ENCODE data around the gene SIRT3.
A peak's percentile ranks its signal among the peaks of the same experiment; 100 is the strongest.

Gene SIRT3

GRCh38 chr11:213111-213510 is 23.0 kb downstream of the SIRT3 start:
- DNase-seq = no peak

DNA sequence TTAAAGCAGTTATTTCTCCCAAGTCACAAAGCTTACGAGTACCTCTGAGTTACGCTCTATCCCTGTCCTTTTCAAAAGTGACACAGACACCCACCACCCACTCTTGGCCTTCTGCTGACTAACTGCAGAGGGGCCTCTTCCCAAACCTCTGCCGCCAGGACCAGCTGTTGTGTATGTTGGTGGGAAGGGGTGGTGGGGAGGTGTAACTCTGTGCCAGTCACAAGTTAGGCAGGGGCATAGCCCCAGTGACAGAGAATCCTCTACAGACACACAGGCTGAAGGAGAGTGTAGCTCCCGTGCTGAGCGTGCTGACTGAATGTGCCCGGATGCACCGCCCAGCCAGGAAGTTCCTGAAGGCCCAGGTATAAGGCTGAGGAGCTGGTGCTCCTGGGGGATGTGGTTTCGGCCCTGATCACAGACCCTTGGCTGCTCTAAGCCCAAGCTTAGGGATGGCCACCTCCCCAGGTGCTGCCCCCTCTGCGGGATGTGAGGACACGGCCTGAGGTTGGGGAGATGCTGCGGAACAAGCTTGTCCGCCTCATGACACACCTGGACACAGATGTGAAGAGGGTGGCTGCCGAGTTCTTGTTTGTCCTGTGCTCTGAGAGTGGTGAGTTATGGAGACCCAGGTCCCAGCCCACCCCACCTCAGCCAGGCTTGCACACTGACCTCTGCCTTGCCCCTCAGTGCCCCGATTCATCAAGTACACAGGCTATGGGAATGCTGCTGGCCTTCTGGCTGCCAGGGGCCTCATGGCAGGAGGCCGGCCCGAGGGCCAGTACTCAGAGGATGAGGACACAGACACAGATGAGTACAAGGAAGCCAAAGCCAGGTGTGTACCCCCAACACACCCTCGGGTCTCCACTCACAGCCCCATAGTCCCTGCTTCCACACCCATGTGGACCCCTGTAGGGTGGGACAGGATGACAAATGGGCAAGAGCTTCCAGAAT is 23.7 kb downstream of the SIRT3 start:
- no peak for DNase-seq

DNA sequence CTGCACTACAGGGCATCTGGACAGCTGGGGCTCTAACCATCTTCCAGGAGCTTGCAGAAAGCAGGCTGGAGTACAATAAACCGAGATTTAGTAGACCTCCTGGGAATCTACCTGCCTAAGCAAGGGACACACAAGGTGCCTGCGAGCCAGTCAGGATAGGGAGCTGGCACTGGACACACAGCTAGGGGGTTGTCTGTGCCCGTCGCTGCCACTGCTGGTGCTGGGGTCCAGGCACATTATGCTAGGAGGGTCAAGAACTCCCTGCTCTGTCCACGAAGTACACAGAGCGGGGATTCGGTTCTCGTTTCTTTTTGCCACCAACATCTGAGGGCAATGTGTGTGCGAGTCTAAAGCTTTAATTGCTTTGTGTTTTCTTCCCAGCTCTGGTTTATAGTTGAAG is 24.4 kb downstream of the SIRT3 start:
- no peak for DNase-seq

DNA sequence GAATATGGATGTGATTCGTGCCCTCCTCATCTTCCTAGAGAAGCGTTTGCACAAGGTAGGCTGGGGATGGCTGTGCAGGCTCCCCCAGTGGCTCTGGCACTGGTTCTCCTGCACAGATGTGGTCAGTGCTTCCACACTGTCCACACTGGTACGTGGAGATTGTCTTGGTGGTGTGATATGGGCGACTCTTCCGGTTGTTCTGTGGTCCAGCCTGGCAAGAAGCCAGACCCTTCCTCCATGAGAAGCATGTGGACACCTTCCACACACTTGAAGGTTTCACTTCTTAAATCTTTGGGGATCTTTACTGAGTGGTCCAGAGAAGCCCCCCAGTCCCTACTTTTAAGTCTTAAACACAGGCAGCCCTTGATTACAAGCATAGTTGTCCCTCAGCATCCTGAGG is 24.8 kb downstream of the SIRT3 start:
- no peak for DNase-seq

DNA sequence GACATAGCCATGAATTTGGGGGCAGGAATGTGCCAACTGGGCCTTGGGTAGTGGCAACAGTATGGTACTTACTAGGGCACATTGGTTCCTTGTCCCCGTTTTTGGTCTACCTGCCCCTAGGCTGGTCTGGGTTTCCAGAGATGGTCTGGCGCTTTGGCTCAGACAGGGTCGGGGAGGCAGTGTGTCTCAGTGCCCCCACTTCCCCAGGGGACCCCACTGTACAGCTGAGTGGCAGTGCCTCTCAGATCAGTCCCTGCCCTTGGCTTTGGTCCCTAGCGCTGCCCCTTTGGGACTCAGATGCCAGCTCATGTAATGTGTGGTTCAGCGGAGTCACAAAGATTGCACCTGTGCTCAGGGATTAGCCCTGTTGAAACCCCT is 25.4 kb downstream of the SIRT3 start:
- no peak for DNase-seq

GRCh38 chr11:210122-210802 is 25.9 kb downstream of the SIRT3 start:
- DNase-seq = no peak

DNA sequence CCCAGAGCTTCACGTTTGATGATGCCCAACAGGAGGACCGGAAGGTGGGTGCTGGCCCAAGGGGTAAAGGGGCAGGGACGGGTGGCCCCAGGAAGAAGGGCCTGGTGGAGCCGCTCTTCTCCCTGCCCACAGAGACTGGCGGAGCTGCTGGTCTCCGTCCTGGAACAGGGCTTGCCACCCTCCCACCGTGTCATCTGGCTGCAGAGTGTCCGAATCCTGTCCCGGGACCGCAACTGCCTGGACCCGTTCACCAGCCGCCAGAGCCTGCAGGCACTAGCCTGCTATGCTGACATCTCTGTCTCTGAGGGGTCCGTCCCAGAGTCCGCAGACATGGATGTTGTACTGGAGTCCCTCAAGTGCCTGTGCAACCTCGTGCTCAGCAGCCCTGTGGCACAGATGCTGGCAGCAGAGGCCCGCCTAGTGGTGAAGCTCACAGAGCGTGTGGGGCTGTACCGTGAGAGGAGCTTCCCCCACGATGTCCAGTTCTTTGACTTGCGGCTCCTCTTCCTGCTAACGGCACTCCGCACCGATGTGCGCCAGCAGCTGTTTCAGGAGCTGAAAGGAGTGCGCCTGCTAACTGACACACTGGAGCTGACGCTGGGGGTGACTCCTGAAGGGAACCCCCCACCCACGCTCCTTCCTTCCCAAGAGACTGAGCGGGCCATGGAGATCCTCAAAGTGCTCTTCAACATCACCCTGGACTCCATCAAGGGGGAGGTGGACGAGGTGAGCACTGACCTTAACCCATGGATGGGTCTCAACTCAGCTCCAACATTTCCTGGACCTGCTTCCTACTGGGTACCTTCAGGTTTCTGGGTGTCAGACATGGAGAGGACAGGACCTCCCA is 26.6 kb downstream of the SIRT3 start:
- DNase-seq = no peak

DNA sequence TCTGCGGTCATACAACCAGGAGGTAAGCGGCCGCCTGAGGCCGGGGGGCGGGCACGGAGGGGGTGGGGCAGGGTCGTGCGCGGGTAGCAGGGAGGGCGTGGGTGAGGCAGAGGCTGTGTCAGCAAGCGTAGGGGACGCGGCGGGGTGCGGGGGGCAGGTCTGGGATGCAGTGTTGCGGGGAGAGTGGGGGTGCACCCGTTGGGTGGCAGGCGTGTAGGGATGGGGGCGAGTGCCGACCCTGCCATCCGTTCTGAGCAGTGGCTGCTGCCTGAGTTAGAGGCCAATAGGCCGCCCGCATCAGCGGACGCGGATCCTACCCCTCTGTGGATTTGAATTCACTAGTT is 27.3 kb downstream of the SIRT3 start:
- DNase-seq = no peak

DNA sequence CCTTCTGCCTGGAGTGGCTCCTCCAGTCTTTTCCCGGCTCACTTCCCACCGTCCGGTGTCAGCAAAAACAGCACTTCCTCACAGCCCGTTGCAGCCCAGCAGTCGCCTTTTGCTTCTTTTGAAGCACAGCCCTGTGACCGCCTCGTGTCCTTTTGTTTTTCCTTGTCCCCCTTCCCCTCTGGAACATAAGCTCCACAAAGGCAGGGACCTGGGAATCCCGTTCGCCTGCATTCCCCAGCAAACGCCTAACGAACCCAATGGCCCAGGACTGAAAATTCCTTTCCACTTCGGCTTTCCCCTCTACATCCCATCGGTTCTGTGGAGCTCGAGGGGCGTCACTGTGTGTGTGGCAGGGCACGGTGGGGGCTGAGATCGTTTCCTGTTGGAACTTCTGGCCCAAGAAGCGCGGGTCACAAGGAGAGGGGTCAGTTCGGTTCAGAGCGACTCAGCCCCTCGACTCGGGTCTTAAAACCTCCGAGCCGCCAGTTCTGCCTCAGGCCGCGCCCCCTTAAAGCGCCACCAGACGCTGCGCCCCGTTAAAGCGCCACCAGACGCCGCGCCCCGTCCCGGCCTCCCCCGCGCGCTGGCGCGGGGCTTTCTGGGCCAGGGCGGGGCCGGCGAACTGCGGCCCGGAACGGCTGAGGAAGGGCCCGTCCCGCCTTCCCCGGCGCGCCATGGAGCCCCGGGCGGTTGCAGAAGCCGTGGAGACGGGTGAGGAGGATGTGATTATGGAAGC is 27.8 kb downstream of the SIRT3 start:
- peak; percentile 80 for DNase-seq

- no peak for DNase-seq
These were observed 28.3 kb downstream of the SIRT3 start for GRCh38 chr11:207863-208180.

DNA sequence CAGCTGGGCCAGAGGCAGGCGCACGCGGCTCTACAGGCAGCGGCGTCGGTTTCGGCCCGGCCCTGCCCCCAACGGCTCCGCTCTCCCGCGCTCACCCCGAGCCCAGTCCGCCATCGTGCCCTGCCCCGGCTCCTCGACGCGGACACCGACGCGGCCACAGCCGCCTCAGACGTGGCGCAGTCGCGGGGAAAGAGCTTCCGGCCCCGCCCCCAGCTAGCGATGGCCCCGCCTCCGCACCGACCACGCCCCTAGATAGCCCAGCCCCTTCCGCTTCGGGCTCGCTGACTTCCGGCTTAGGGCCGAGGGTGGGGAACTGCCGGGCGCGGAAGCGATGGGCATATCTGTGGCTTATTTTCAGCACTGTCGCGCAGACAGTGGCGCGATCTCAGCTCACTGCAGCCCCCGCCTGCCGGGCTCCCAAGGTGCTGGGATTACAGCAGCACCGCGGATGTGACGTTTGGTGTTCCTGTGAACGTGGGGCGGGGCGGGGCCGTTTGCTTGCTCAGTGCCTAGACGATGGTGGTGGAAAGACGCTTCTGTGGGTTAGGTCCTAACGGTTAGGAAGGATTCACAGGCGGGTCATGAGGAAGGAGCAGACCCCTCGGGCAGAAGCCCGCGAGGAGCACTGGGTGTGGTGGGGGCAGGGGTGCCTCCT is 28.8 kb downstream of the SIRT3 start, which contains the start of the genes BET1L and RIC8A:
TSS of gene BET1L (minus strand) at position 192 of the 655 bp plus-strand sequence. CDS start at position 114, 78 bp downstream.
TSS of gene RIC8A (plus strand) at position 501 of the 655 bp plus-strand sequence. CDS start 1,147 bp downstream, outside the sequence.
- peak; percentile 96 for DNase-seq

DNA sequence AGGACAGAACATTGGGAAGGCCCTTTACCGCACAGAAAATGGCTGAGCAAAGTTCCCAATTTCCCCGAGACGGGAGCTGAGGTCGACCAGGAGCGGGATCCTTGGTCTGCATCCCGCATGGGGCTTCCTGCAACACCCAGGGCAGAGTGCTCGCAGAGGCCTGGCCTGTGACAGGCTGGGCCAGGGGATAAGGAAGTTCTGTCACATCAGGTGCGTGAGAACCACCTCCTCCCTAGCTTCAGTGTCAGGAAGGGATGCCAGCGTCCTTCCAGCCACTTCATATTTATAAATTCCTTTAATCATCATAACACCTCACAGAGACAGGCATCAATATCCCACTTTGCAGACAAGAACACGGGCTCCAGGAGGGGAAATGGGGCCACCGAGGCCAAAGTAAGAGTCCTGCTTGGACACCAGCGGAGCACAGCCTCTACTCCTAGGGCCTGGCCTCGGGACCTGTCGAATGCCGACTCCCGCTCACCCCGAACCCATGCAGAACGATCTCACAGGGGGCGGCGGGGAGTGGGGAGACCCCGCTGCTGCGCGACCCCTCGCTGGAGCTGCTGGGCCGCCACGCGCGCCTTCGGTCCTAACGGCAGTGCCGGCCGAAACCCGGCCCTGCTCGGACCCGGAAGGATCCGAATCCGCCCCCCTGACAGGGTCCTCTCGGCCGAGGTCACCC is 29.5 kb downstream of the SIRT3 start:
- DNase-seq = no peak

DNA sequence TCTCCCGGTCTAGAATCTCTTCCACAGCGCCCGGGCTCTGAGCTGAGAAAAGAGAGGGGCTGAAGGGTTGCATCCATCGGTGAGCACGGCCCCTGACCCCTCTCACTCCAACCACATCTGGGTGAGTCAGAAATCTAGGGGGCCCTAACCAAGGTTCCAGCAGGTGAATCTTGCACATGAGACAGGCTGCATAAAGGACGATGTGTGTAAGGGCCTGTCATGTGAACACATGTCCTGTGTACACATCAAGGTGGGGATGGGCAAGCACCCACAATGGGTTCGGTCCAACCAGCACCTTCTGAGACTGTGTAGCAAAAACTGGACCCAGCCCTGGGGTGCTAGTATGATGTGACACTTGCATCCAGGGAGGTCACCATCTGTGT is 30.1 kb downstream of the SIRT3 start:
- DNase-seq = no peak

- DNase-seq = no peak
These were observed 30.7 kb downstream of the SIRT3 start for GRCh38 chr11:205221-206001.

GRCh38 chr11:204587-205109 is 31.5 kb downstream of the SIRT3 start:
- DNase-seq = no peak

GRCh38 chr11:203945-204586 is 32.1 kb downstream of the SIRT3 start:
- DNase-seq = no peak

DNA sequence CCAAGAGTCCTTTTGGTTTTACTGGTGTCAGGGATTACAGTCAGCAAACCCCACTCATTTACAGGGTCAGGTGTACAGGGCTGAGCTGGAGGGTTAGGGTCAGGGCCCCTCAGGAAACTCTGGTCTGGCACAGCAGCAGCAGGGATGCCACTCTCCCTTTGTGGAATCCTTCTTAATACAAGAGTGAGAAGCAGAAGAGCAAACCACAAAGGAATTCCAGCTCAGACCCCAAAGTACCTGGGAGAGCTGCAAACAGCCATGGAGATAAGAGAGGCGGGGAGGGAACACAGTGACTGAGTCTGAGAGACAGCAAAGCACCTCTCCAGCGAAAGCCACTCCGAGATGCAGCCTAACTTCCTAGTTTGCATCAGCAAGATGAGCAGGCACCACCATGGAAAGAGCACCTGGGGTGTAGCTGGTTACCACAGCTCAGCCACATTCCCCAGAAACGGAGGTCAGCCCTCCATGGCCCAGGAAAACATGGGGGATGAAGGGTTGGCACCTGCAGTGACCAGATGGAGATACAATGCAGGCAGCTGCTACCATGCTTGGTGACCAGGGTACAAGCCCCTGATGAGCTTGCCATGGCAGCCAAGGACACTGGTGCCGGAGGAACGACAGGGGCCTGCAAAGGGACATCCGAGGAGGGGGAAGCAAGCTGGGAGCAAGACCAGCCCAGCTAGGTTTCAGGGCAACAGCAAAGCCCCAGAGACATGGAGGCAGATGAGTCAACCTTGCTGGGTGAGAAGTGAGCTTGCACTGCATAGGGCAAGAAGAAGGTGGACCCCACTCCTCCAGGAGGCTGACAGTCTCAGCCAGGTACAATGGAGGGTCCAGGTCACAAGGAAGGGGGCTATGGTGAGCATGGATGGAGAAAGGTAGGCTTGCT is 32.8 kb downstream of the SIRT3 start:
- no peak for DNase-seq

DNA sequence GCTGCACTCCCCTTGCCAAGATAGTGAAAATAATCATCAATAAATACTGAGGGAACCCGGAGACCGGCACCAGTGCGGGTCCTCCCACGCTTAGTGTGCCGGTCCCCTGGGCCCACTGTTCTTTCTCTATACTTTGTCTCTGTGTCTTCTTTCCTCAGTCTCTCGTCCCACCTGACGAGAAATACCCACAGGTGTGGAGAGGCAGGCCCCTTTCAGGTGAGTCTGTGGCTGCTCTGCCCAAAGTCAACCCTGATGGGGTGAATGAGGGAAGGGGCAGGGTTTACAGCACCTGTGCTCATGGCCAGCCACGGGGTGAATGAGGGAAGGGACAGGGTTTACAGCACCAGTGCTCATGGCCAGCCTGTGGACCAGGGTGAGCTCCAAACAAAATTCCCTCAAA is 33.7 kb downstream of the SIRT3 start:
- DNase-seq = no peak

GRCh38 chr11:201966-202365 is 34.2 kb downstream of the SIRT3 start:
- DNase-seq = no peak
